HepG2 (cell line): Measurements from ENCODE around the gene P4HTM. TPM values are rescaled to one million over a fixed set of nuclear protein-coding genes. Genes with fewer than 3 reads are reported as not detected.

Source experiments
- ATAC-seq: fragments of 200-7000 bp; cut with Tn5 transposase; 3 replicates; pipeline ENCODE4 v1.9.1; 2020; ENCODE audit warnings: mild to moderate bottlenecking, moderate library complexity
- BruUV-seq: library from RNA; stranded (reverse); fragments of 400-500 nt; replicated peaks from 2 replicates; lab custom pipeline; 2021; lab: Mats Ljungman, UMichigan
- CTCF ChIA-PET: fragments of 300-600 bp; formaldehyde crosslinking; extraction: SDS; loops from one replicate; lab custom pipeline; 2021; ENCODE audit warnings: low total read pairs, inconsistent platforms, low intra/inter-chr PET ratio; lab: Yijun Ruan, JAX
- POLR2A ChIA-PET: fragments of 350-600 bp; sonication (Branson Sonifier 250); formaldehyde crosslinking; loops from one replicate; lab custom pipeline; 2020; ENCODE audit warnings: antibody characterized with exemption, inconsistent platforms; lab: Yijun Ruan, JAX
- DNase-seq: peaks from one replicate; pipeline ENCODE4 v3.0.0-alpha.2; 2015; ENCODE audit warnings: low spot score
- FAIRE-seq: peaks from 3 replicates; lab custom pipeline; 2011; peaks lifted over from hg19 to GRCh38; lab: Jason Lieb, UNC
- H2AFZ ChIP-seq: one replicate; pipeline ENCODE4 v1.6.1; 2011; ENCODE audit warnings: low read length, inconsistent platforms
- H3K27ac ChIP-seq: fragments of 300-600 bp; 3 replicates; pipeline ENCODE4 v1.8.0; 2011; ENCODE audit warnings: mixed run types, mild to moderate bottlenecking, mixed read lengths, low read length, inconsistent platforms; ENCODE audit not compliant: insufficient read depth; ENCODE audit errors: extremely low read length
- H3K27me3 ChIP-seq, 2 experiments: fragments of 200-600 bp in 1 of 2; 2 replicates in 1 of 2; 3 replicates in 1 of 2; pipeline versions ENCODE4 v1.6.0 to v1.8.0; 2011; ENCODE audit warnings: low read length in 2 of 2, mild to moderate bottlenecking in 2 of 2, moderate library complexity in 2 of 2, inconsistent platforms in 1 of 2; ENCODE audit not compliant: insufficient read depth in 2 of 2, control insufficient read depth in 1 of 2
- H3K36me3 ChIP-seq, 2 experiments: fragments of 200-600 bp in 1 of 2; replicated peaks in 1 of 2; 2 replicates in 1 of 2; 3 replicates in 1 of 2; pipeline versions ENCODE4 v1.5.1 to v1.8.0; 2011; ENCODE audit warnings: low read length in 2 of 2, inconsistent platforms in 1 of 2; ENCODE audit not compliant: insufficient read depth in 2 of 2, control insufficient read depth in 1 of 2
- H3K4me1 ChIP-seq: 2 replicates; pipeline ENCODE4 v1.5.1; 2012; ENCODE audit warnings: low read length, inconsistent platforms; ENCODE audit not compliant: insufficient read depth
- H3K4me2 ChIP-seq: 2 replicates; pipeline ENCODE4 v1.6.0; 2011; ENCODE audit warnings: low read depth, low read length, inconsistent platforms
- H3K4me3 ChIP-seq, 3 experiments: fragments of 200-600 bp in 1 of 3; sonication (generic), shearing (Covaris generic) in 1 of 3; replicated peaks in 1 of 3; 2 replicates each; pipeline ENCODE4 v1.5.1; 2011 to 2016; ENCODE audit warnings: low read length in 3 of 3, inconsistent platforms in 2 of 3, low read depth in 2 of 3, mild to moderate bottlenecking in 2 of 3, control low read depth in 1 of 3, mixed read lengths in 1 of 3; ENCODE audit not compliant: insufficient read depth in 1 of 3
- H3K79me2 ChIP-seq: one replicate; pipeline ENCODE4 v1.6.1; 2011; ENCODE audit warnings: low read length, inconsistent platforms; ENCODE audit not compliant: insufficient read depth
- H3K9ac ChIP-seq: 2 replicates; pipeline ENCODE4 v1.6.0; 2011; ENCODE audit warnings: mild to moderate bottlenecking, low read depth, low read length, inconsistent platforms; ENCODE audit not compliant: insufficient read depth
- H3K9me3 ChIP-seq: 2 replicates; pipeline ENCODE4 v1.5.1; 2012; ENCODE audit warnings: mild to moderate bottlenecking, low read length
- H4K20me1 ChIP-seq: 2 replicates; pipeline ENCODE4 v1.6.0; 2011; ENCODE audit warnings: inconsistent platforms, mild to moderate bottlenecking, low read length, moderate library complexity; ENCODE audit not compliant: insufficient read depth
- CBX1 ChIP-seq: IDR thresholded peaks from one replicate; pipeline ENCODE4 v1.6.1; 2016; ENCODE audit warnings: antibody characterized with exemption, low read depth
- CCAR2 ChIP-seq: fragments of 200-400 bp; formaldehyde crosslinking; optimal IDR thresholded peaks from 2 replicates; pipeline ENCODE3; 2018; ENCODE audit warnings: low read depth, mild to moderate bottlenecking, low read length, moderate library complexity
- CREM ChIP-seq, 2 experiments: sonication (generic) in 1 of 2; formaldehyde crosslinking in 1 of 2; IDR thresholded peaks; 2 replicates each; pipeline versions ENCODE4 v1.4.0 to v1.6.1; 2016 to 2020; ENCODE audit warnings: antibody characterized with exemption in 1 of 2, mild to moderate bottlenecking in 1 of 2, missing genetic modification reagents in 1 of 2
- DNMT1 ChIP-seq: sonication (generic); formaldehyde crosslinking; IDR thresholded peaks from 2 replicates; pipeline ENCODE4 v1.5.1; 2020; ENCODE audit warnings: mild to moderate bottlenecking, missing genetic modification reagents
- EP300 ChIP-seq, 3 experiments: sonication (generic) in 1 of 3; formaldehyde crosslinking in 1 of 3; IDR thresholded peaks; 2 replicates each; pipeline versions ENCODE4 v1.5.1 to v1.6.1; 2011 to 2020; ENCODE audit warnings: low read depth in 2 of 3, low read length in 2 of 3, borderline replicate concordance in 1 of 3, improper control_type of control experiment in 1 of 3, mild to moderate bottlenecking in 1 of 3, missing genetic modification reagents in 1 of 3, moderate library complexity in 1 of 3
- GABPB1 ChIP-seq: IDR thresholded peaks from 2 replicates; pipeline ENCODE4 v1.6.1; 2016; ENCODE audit warnings: mild to moderate bottlenecking, missing genetic modification reagents, moderate library complexity, missing compliant biosample characterization
- HIVEP1 ChIP-seq: sonication (generic); formaldehyde crosslinking; IDR thresholded peaks from 2 replicates; pipeline ENCODE4 v1.4.0; 2020; ENCODE audit warnings: mild to moderate bottlenecking, missing genetic modification reagents
- JUNB ChIP-seq: sonication (generic); formaldehyde crosslinking; IDR thresholded peaks from 2 replicates; pipeline ENCODE4 v1.8.0; 2022; ENCODE audit warnings: missing genetic modification reagents, mild to moderate bottlenecking, borderline replicate concordance
- KAT8 ChIP-seq: IDR thresholded peaks from 2 replicates; pipeline ENCODE4 v1.6.1; 2016; ENCODE audit warnings: missing genetic modification reagents, missing compliant biosample characterization
- KLF16 ChIP-seq, 2 experiments: sonication (generic) in 1 of 2; formaldehyde crosslinking in 1 of 2; IDR thresholded peaks; 2 replicates each; pipeline versions ENCODE4 v1.6.1 to v1.8.0; 2016 to 2023; ENCODE audit warnings: missing genetic modification reagents in 2 of 2, missing compliant biosample characterization in 1 of 2
- NR2C2 ChIP-seq: sonication (generic); formaldehyde crosslinking; IDR thresholded peaks from 2 replicates; pipeline ENCODE4 v1.4.0; 2020; ENCODE audit warnings: missing genetic modification reagents, mild to moderate bottlenecking, moderate library complexity, borderline replicate concordance
- PHF20 ChIP-seq: sonication (generic); formaldehyde crosslinking; IDR thresholded peaks from 2 replicates; pipeline ENCODE4 v1.5.0; 2020; ENCODE audit warnings: mild to moderate bottlenecking, missing genetic modification reagents
- RXRA ChIP-seq: sonication (generic); formaldehyde crosslinking; IDR thresholded peaks from 2 replicates; pipeline ENCODE4 v1.5.1; 2020; ENCODE audit warnings: missing genetic modification reagents
- SOX13 ChIP-seq, 3 experiments: fragments of 450-650 bp in 1 of 3; sonication (generic) in 1 of 3; formaldehyde crosslinking in 1 of 3; IDR thresholded peaks in 2 of 3; conservative IDR thresholded peaks in 1 of 3; 2 replicates each; pipeline versions ENCODE4 v1.5.0 to v1.6.1; 2016 to 2020; ENCODE audit warnings: antibody characterized with exemption in 1 of 3, mild to moderate bottlenecking in 1 of 3, missing compliant biosample characterization in 1 of 3, missing genetic modification reagents in 1 of 3, moderate library complexity in 1 of 3
- YEATS4 ChIP-seq: sonication (generic); formaldehyde crosslinking; IDR thresholded peaks from 2 replicates; pipeline ENCODE4 v1.4.0; 2020; ENCODE audit warnings: missing genetic modification reagents, borderline replicate concordance
- ZBTB2 ChIP-seq: sonication (generic); formaldehyde crosslinking; IDR thresholded peaks from 2 replicates; pipeline ENCODE4 v1.8.0; 2022; ENCODE audit warnings: low read depth, missing genetic modification reagents
- ZNF558 ChIP-seq: sonication (generic); formaldehyde crosslinking; IDR thresholded peaks from 2 replicates; pipeline ENCODE4 v1.9.0; 2022; ENCODE audit warnings: mild to moderate bottlenecking, missing genetic modification reagents, borderline replicate concordance
- ZNF577 ChIP-seq: sonication (generic); formaldehyde crosslinking; IDR thresholded peaks from 2 replicates; pipeline ENCODE4 v1.4.0; 2020; ENCODE audit warnings: mild to moderate bottlenecking, low read depth, missing genetic modification reagents, borderline replicate concordance
- ZNF670 ChIP-seq: sonication (generic); formaldehyde crosslinking; IDR thresholded peaks from 2 replicates; pipeline ENCODE4 v1.8.0; 2022; ENCODE audit warnings: mild to moderate bottlenecking, missing genetic modification reagents, borderline replicate concordance
- ZNF672 ChIP-seq: sonication (generic); formaldehyde crosslinking; IDR thresholded peaks from 2 replicates; pipeline ENCODE4 v1.8.1; 2022; ENCODE audit warnings: missing genetic modification reagents
- ZNF710 ChIP-seq: sonication (generic); formaldehyde crosslinking; IDR thresholded peaks from 2 replicates; pipeline ENCODE4 v1.5.0; 2020; ENCODE audit warnings: mild to moderate bottlenecking, missing genetic modification reagents, borderline replicate concordance
- WGBS: methylation state at CpG from one replicate; pipeline ENCODE4 v1.1.6; 2017; ENCODE audit warnings: low lambda C conversion rate; 5-methylcytosine and 5-hydroxymethylcytosine counted together
- in situ Hi-C: cut with HindIII; loops from 2 replicates; pipeline ENCODE4 v1.10.0; 2017; ENCODE audit warnings: low pct_unique_long_range_greater_than_20kb; ENCODE audit not compliant: extremely low pct_ligation_motif_present
- intact Hi-C: fragments of 100-400 bp; cut with micrococcal nuclease; formaldehyde crosslinking; loops from one replicate; pipeline ENCODE4 v1.10.0; 2022; ENCODE audit not compliant: unreplicated experiment
- polyA plus RNA-seq, 8 experiments: library from polyadenylated mRNA; depleted of rRNA in 3 of 8; stranded (reverse) in 7 of 8; unstranded in 1 of 8; fragments of >200 nt; fragmentation: Illumina TruSeq in 4 of 8; extraction: Trizol in 4 of 8; gene quantifications; 2 replicates each; pipeline versions ENCODE4 v1.2.1 to v1.2.3, GENCODE V29; 2011 to 2016; ENCODE audit warnings: low read depth in 4 of 8, missing spikeins in 1 of 8, mixed read lengths in 1 of 8; ENCODE audit not compliant: insufficient read depth in 1 of 8
- total RNA-seq, 5 experiments: library from RNA; depleted of rRNA; stranded (reverse); fragments of >200 nt; fragmentation: Illumina TruSeq; extraction: Trizol; gene quantifications; 2 replicates each; pipeline ENCODE4 v1.2.3, GENCODE V29; 2016; ENCODE audit warnings: low read depth in 1 of 5

The P4HTM gene
- total and polyA plus RNA-seq, 2 of the 13 experiments (the other 11 are each of a cell fraction or from before 2014, with no cell fraction given): 0.01 TPM; not detected in 1

- Histone ChIP-seq H3K4me1 (peaks cover 33% of the 10 kb centered on the region), H3K4me2 (peak overlapping the region; percentile 89), H3K9me3 (no peaks in the 10 kb centered on the region), H3K9ac (peak overlapping the region; percentile 73), H3K79me2 (peaks cover 27% of the 10 kb centered on the region), H3K27me3 (no peaks in the 10 kb centered on the region; a peak in 1 of 5 replicates), H3K27ac (peak overlapping the region; percentile 55), H3K4me3 (peak overlapping the region; percentile 68 to 96 (median 84)), H3K36me3 (peaks cover 11 to 28% of the 10 kb centered on the region in 2 experiments), H2AFZ (no peak overlapping the region), H4K20me1 (peaks cover 10% of the 10 kb centered on the region; the same call in 1 of the 2 replicates)
- CTCF ChIA-PET: no interaction called here
- no peak for FAIRE-seq
- intact Hi-C loops (no loop called here), in situ Hi-C loops (no loop called here)
- ATAC-seq: no peak
- POLR2A ChIA-PET: interaction anchor here (2.0 to 11.1 kb wide), 3 partner anchors 9 to 75 kb away, joined by 10 to 280 read pairs (median 10); partner anchors contain the start of genes IMPDH2, QRICH1 and WDR6
- no peak for DNase-seq
- 2% methylated on average over 14 of the region's 18 CpGs for WGBS
- BruUV-seq: no TSS peak
- no peak for TF ChIP-seq ZBTB2 (CRISPR knock-in tag)
- TF ChIP-seq KLF16 (CRISPR knock-in tag; IDR thresholded peaks at IDR 0.05): 0 out of 4 replicates have a peak, but pooled peaks of 1 of the 2 experiments have one; percentile 27
- 0 out of 2 replicates have a peak, but pooled peaks have one; percentile 18 for TF ChIP-seq ZNF670
- no peak for TF ChIP-seq RXRA (CRISPR knock-in tag)
- TF ChIP-seq NR2C2 (CRISPR knock-in tag): peak; percentile 9; the same call in 1 of the 2 replicates
- no peak for TF ChIP-seq CBX1
- TF ChIP-seq CREM (IDR thresholded peaks at IDR 0.05): 0 out of 2 replicates have a peak, but pooled peaks have one; percentile 14
- no peak for TF ChIP-seq CREM (CRISPR knock-in tag; IDR thresholded peaks at IDR 0.05)
- no peak for TF ChIP-seq ZNF710 (CRISPR knock-in tag)
- no peak for TF ChIP-seq CCAR2
- TF ChIP-seq YEATS4 (CRISPR knock-in tag): peak; percentile 27; the same call in 1 of the 2 replicates
- TF ChIP-seq GABPB1 (CRISPR knock-in tag): peak; percentile 44; the same call in 1 of the 2 replicates
- no peak for TF ChIP-seq ZNF577 (CRISPR knock-in tag)
- TF ChIP-seq JUNB (CRISPR knock-in tag): no peak
- TF ChIP-seq KAT8 (CRISPR knock-in tag): peak; percentile 16
- TF ChIP-seq DNMT1: no peak
- TF ChIP-seq EP300 (IDR thresholded peaks at IDR 0.05; ENCODE audit: low read depth in 2 of 2, low read length in 2 of 2): no peak
- TF ChIP-seq EP300 (CRISPR knock-in tag; IDR thresholded peaks at IDR 0.05; ENCODE audit: borderline replicate concordance): no peak
- 0 out of 2 replicates have a peak, but pooled peaks have one; percentile 58 for TF ChIP-seq ZNF558 (CRISPR knock-in tag)
- peak; percentile 18; the same call in 1 of the 2 replicates for TF ChIP-seq SOX13 (IDR thresholded peaks at IDR 0.05)
- no peak for TF ChIP-seq SOX13 (CRISPR knock-in tag; conservative IDR thresholded peaks at IDR 0.05 in 1 of 2, IDR thresholded peaks at IDR 0.05 in 1 of 2)
- 0 out of 2 replicates have a peak, but pooled peaks have one; percentile 67 for TF ChIP-seq PHF20 (CRISPR knock-in tag)
- 0 out of 2 replicates have a peak, but pooled peaks have one; percentile 6 for TF ChIP-seq HIVEP1 (CRISPR knock-in tag)
- no peak for TF ChIP-seq ZNF672 (CRISPR knock-in tag)
Measured at GRCh38 chr3:49018707-49019006, 28.6 kb downstream of the P4HTM start.
